ENCODE results near the gene IL10.
A peak's percentile ranks its signal among the peaks of the same experiment; 100 is the strongest.
"Not testable (repeated sequence)": the region's sequence is repeated elsewhere in the genome, so short reads cannot be mapped to it uniquely, and the experiment has no call there.

IL10 gene

DNA sequence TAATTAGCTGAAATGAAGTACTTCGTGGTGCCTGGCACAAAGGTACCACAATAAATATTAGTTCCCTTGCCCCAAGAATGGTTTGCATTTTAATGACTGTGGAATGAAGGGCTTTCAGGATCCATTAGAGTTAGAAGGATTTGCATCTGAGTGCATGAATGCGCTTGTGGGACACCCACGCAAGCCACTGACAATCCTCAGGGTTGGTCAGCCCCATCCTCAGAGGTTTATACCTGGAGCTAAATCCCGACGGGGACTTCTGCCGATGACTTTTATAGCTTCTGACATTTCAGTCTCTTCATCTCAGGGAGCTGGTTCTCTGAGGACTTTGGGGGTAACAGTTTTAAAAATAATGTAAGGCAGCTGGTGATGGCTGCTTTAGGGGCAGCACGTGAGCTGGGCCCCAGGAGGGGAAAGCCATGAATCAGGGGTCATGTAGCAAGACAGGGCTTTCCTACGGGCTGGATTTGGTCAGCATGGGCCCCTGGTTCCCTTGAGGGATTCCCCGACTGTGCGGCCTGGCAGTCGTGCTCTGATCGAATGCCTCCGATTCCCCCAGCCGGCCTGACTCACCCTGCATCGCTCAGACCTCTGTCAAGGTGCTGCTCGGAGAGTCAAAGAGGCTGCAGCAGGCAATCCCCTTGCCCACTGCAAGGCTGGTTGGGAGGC lies 20.8 kb upstream of the IL10 start:
- DNase-seq = no peak

- no peak for DNase-seq
Measured at GRCh38 chr1:206790502-206791250, 18.4 kb upstream of the IL10 start.

DNA sequence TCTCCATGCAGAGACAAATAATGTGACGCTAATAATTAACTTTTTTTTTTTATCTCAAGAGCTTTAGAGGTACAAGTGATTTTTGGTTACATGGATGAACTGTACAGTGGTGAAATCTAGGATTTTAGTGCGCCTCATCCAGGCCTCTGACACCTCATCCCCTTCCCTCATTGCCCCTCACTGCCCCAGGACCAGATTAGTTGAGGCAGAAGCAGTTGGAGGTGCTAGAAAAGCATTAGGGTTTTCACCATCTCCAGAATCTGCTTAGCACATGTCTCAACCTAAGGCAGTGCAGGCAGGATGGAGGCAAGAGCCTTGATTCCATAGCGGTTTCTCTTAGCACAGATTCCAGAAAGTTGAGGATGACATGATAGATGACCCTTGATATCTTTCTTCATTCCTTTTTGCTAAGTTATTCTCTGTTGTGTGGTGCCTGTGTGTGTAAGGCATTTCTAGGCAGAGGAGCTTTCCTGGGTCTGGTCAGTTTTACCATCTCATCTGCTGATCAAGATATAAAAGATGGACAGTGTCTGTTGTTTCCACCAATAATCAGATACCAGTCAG lies 16.3 kb upstream of the IL10 start:
- DNase-seq = no peak

- DNase-seq = peak; percentile 68
Measured at GRCh38 chr1:206787891-206788290, 15.6 kb upstream of the IL10 start.

DNA sequence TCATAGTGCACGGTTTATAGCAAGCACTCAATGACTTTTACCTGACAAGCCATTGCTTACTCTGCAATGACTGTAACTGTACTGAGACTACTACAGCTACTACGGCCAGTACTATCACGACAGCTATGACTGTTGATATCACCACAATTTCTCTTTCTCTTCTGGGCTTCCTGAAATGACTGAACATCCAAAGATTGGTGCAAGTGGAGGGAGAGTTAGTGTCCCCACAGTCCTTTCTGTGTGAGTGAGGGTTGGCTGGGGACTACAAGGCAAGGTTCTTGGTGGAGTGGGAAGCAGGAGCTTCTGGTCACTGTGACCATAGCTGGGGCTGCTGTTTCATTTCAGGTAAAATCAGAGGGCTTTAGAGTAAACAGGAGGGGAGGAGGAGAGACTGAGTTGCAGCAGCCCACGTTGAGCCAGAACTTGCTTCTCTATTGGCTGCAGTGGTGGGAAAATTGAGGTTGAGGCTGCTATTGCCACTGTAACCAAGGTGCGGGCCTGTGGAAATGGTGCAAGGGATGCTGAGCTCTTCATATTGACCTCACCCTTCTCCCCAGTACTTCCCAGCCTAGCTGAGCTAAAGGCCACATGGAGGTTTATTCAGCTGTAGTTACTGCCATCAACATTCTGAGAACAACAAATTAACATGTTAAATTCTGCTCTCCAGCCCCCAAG lies 14.1 kb upstream of the IL10 start:
- no peak for DNase-seq

- peak; percentile 23 for DNase-seq
Measured at GRCh38 chr1:206785182-206785765, 13.0 kb upstream of the IL10 start.

DNA sequence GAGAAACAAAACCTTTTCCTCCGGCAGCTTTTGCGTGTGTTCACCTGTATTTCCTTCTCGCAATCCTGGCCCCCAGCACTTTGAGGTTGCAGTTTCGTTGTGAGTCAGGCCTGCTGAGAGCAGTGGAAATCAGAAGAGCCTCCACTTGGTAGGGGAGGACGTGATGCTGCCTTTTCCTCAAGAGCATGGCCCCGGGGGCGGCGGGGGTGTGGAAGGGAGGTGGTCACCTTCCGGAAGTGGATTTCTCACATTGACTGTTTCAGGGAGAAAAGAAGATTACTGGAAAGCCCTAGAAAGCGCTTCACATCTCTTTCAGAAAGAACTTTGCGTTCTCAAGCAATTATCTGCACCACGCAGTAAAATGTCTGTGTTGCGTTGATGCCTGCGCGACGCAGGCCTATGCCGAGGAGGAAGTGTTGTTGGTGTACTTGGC lies 12.2 kb upstream of the IL10 start:
- no peak for DNase-seq

GRCh38 chr1:206783506-206783905 lies 11.2 kb upstream of the IL10 start:
- DNase-seq = no peak

DNA sequence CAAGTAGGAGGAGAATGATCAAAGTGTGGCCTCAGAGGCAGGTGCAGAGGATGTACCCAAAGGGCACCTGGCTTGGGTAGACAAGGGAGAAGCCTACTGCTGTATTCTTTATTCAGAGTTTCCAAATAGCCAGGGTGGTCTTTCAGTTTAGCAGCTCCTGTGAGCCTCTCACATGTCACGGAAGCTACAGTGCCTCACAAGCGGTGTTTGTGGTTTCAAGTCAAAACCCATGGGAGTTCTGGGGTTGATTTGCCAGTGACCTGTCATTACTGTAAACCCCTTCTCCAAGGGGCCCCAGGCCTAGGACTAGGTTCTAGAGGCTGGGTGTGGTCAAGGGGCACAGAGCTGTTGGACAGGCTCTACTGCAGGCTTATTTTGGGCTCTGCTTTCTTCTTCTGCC lies 10.2 kb upstream of the IL10 start:
- peak; percentile 54 for DNase-seq

GRCh38 chr1:206779638-206780037 lies 7.3 kb upstream of the IL10 start:
- DNase-seq = peak; percentile 85

DNA sequence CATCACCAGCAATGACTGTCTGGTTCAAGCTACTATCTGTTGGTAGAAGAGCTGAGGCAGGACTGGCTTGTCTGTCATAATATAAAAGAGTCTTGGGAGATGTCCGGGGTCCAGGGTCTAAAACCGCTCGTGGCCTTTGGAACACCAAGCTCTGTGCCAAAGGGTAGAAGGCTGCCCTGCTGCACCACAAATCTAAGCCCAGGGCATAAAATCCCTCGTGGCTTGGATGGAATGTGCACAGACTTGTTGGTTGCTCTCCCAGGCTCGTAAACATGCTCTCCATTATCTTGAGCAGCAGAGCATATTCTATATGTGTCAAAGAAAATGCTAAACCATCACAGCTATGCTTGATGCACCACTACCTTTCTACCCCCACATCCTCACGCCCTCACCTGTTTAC lies 6.6 kb upstream of the IL10 start:
- DNase-seq = not testable (repeated sequence)

GRCh38 chr1:206778031-206778430 lies 5.7 kb upstream of the IL10 start:
- DNase-seq = peak; percentile 17

DNA sequence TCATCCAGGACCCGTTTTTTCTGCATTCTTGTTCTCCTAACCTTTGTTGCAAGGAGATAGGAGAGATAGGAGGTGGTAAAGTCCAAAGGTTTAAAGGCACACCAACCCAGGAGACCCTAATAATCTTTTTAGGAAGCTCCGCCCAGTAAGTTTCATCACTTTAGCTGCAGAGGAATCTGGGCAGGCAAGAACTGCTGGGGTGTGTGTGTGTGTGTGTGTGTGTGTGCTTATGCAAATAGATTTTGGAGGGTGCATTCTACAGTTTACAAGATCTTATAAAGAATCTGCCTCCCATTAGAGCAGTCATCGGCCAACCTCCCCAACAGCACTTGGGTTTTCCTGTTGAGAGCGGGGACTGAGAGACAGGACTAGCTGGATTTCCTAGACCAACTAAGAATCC lies 3.9 kb upstream of the IL10 start:
- peak; percentile 37 for DNase-seq

- DNase-seq = peak; percentile 77
Measured at GRCh38 chr1:206774093-206774492, 1.8 kb upstream of the IL10 start.

- DNase-seq = no peak
Measured at GRCh38 chr1:206771338-206771692, 979 bp downstream of the IL10 start.

DNA sequence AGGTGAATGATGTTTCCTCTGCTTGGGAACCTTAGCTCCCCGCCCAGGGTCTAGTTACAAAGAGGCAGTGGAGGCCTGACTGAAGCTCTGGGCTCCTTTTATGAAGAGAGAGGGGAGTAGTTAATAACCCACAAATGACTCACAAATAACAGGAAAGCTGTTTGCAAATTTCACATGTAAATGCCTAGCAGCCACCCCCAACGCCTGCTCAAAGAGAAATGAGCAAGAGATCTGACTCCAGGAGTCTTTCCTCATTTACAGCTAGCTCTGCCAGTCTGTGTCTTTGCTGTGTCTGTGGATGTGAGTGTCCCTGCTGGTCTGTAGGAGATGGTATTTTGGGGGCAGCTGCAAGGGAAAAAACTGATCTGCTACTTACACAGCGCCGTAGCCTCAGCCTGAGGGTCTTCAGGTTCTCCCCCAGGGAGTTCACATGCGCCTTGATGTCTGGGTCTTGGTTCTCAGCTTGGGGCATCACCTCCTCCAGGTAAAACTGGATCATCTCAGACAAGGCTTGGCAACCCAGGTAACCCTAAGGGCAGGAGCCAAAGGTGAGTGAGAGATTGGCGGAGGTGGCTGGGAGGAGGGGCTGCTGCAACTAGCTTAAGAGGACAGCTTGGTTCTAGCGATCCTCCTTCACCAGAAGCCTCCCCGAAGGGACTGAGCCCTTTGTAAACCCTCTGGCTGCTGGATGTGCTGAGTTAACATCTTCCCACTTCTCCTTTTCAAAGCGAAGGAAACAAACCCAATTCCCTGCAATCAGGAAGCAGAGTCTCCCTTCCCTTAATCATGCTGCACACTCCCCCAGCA lies 1.6 kb downstream of the IL10 start, which contains the start of gene IL19:
TSS of gene IL19 (plus strand) at position 243 of the 807 bp plus-strand sequence. CDS start 65,890 bp downstream, outside the sequence.
- DNase-seq = peak; percentile 89

GRCh38 chr1:206769304-206769731 lies 3.0 kb downstream of the IL10 start:
- DNase-seq = no peak

GRCh38 chr1:206768472-206769303 lies 3.6 kb downstream of the IL10 start:
- DNase-seq = no peak

DNA sequence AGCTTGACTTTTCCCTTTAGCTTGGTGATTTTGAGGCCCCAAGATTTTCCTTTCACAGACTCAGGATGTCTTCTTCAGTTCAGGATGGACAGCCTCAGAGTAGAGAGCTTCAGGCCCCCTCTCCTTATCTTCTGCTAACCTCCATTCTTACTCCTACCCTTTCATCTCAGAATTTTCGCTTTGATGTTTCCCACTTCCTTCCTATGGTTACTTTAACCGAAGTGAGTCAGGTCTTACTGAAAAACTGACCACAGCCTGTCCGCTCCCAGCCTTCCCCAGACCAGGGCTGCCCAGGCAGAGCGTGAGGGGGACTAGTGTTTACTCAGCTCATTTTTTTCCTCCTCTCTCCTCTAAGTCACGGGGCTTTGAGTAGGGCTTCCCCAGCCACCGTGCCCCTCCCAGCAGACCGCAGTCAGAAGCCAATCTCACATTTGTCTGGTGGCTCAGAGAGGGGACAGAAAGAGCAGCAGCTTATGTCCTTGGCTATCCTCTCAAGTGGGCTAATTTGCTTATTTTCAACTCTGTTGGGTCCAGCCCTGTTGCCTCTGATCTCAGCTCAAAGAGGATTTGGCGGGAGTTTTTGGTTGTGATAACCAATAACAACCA lies 5.9 kb downstream of the IL10 start:
- peak; percentile 88 for DNase-seq

DNA sequence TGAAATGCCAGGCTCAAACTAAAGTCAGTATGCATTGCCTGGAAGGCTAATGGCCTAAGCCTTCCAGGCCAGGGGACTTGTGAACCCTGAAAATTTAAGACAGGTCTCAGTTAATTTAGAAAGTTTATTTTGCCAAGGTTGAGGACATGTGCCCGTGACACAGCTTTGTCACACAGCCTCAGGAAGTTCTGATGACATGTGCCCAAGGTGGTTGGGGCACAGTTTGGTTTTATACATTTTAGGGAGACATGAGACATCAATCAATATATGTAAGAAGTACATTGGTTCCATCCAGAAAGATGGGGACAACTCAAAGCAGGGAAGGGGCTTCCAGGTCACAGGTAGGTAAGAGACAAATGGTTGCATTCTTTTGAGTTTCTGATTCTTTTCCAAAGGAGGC lies 6.5 kb downstream of the IL10 start:
- not testable (repeated sequence) for DNase-seq
